Measurements from ENCODE around the gene XRCC1.

The XRCC1 gene

DNA sequence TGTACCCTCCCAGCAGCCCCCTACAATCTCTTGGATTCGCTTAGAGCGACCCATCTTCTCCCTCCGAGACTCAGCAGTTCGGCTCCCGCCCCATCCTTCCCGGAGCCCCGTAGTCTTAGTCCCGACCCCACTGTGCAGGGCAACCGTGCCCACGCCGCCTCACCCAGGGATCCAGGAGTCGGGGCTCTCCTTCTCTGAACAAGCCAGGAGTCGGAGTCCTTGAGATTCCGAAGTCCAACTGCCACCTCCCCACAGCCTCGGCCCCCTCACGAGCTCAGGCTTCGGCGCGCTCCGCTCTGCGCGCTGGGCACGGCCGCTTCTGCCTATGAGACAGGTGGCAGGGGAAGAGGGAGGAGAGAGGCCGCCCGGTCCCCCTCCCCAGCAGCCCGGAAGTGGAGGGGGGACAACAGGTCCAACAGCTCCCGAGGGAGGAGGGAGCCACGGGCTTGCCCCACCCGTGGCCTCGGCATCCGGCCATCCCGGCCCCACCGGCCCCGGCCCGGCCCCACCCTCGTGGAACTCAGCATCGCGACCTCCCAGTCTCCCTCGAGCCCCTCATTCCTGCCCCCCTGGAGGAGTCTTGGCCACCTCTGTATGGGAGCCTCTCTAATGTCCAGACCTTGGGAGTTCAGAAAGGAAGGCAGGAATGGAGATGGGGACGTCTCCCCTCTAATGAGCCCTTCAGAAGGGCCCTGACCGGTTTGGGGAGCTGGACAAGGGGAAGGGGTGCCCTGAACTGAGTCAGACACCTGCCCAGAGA, 70.7 kb downstream of the XRCC1 start, which contains the start of gene PHLDB3 (continued):
- TF ChIP-seq, protein P1, sequence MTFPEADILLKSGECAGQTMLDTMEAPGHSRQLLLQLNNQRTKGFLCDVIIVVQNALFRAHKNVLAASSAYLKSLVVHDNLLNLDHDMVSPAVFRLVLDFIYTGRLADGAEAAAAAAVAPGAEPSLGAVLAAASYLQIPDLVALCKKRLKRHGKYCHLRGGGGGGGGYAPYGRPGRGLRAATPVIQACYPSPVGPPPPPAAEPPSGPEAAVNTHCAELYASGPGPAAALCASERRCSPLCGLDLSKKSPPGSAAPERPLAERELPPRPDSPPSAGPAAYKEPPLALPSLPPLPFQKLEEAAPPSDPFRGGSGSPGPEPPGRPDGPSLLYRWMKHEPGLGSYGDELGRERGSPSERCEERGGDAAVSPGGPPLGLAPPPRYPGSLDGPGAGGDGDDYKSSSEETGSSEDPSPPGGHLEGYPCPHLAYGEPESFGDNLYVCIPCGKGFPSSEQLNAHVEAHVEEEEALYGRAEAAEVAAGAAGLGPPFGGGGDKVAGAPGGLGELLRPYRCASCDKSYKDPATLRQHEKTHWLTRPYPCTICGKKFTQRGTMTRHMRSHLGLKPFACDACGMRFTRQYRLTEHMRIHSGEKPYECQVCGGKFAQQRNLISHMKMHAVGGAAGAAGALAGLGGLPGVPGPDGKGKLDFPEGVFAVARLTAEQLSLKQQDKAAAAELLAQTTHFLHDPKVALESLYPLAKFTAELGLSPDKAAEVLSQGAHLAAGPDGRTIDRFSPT (tag by site-specific recombination; IDR thresholded peaks at IDR 0.05) = peak; percentile 99
- TF ChIP-seq ZNF211 (tag by site-specific recombination; IDR thresholded peaks at IDR 0.05; ENCODE audit: low read depth) (no peak), KLF1 (tag by site-specific recombination; IDR thresholded peaks at IDR 0.05) (no peak; the same call in none of the 2 replicates), ZNF670 (tag by site-specific recombination; IDR thresholded peaks at IDR 0.05; ENCODE audit: low read depth) (no peak), PRDM1 (tag by site-specific recombination; IDR thresholded peaks at IDR 0.05) (no peak), EGR2 (tag by site-specific recombination; IDR thresholded peaks at IDR 0.05; ENCODE audit: low read depth) (no peak), GLI4 (tag by site-specific recombination; IDR thresholded peaks at IDR 0.05) (no peak), ZNF354C (tag by site-specific recombination; IDR thresholded peaks at IDR 0.05; ENCODE audit: borderline replicate concordance, low read depth) (no peak), ZFP37 (tag by site-specific recombination; IDR thresholded peaks at IDR 0.05) (no peak; the same call in 1 of the 2 replicates), YY2 (tag by site-specific recombination; IDR thresholded peaks at IDR 0.05) (no peak), ZXDB (tag by site-specific recombination; IDR thresholded peaks at IDR 0.05) (peak; percentile 82), ZNF112 (tag by site-specific recombination; IDR thresholded peaks at IDR 0.05) (no peak), ZNF707 (tag by site-specific recombination; IDR thresholded peaks at IDR 0.05) (no peak), TCF7L2 (IDR thresholded peaks at IDR 0.05; ENCODE audit: borderline replicate concordance, low read depth, low read length) (no peak), ZNF514 (tag by site-specific recombination; IDR thresholded peaks at IDR 0.05) (no peak), ZNF140 (tag by site-specific recombination; IDR thresholded peaks at IDR 0.05) (no peak; the same call in 1 of the 2 replicates), ZNF184 (tag by site-specific recombination; IDR thresholded peaks at IDR 0.05) (no peak), ZBTB20 (tag by site-specific recombination; IDR thresholded peaks at IDR 0.05) (peak; percentile 74), ZNF626 (tag by site-specific recombination; IDR thresholded peaks at IDR 0.05) (no peak), ZFP3 (tag by site-specific recombination; IDR thresholded peaks at IDR 0.05; ENCODE audit: low read depth) (no peak), ZNF555 (tag by site-specific recombination; conservative IDR thresholded peaks at IDR 0.05) (no peak), ZNF529 (tag by site-specific recombination; IDR thresholded peaks at IDR 0.05; ENCODE audit: insufficient replicate concordance) (no peak), ZBTB21 (tag by site-specific recombination; IDR thresholded peaks at IDR 0.05) (no peak), SCRT2 (tag by site-specific recombination; IDR thresholded peaks at IDR 0.05) (peak; percentile 100), WT1 (tag by site-specific recombination; IDR thresholded peaks at IDR 0.05) (peak; percentile 58; the same call in 1 of the 2 replicates), ZNF132 (tag by site-specific recombination; IDR thresholded peaks at IDR 0.05; ENCODE audit: borderline replicate concordance) (no peak), ZBTB17 (tag by site-specific recombination; IDR thresholded peaks at IDR 0.05) (peak; percentile 88), ZNF629 (tag by site-specific recombination; IDR thresholded peaks at IDR 0.05) (no peak), ZNF510 (tag by site-specific recombination; IDR thresholded peaks at IDR 0.05; ENCODE audit: insufficient replicate concordance) (no peak), ZNF221 (tag by site-specific recombination; IDR thresholded peaks at IDR 0.05; ENCODE audit: borderline replicate concordance) (no peak), ZNF174 (tag by site-specific recombination; IDR thresholded peaks at IDR 0.05) (no peak), ZNF426 (tag by site-specific recombination; IDR thresholded peaks at IDR 0.05) (no peak)
- TF ChIP-seq, protein P2, sequence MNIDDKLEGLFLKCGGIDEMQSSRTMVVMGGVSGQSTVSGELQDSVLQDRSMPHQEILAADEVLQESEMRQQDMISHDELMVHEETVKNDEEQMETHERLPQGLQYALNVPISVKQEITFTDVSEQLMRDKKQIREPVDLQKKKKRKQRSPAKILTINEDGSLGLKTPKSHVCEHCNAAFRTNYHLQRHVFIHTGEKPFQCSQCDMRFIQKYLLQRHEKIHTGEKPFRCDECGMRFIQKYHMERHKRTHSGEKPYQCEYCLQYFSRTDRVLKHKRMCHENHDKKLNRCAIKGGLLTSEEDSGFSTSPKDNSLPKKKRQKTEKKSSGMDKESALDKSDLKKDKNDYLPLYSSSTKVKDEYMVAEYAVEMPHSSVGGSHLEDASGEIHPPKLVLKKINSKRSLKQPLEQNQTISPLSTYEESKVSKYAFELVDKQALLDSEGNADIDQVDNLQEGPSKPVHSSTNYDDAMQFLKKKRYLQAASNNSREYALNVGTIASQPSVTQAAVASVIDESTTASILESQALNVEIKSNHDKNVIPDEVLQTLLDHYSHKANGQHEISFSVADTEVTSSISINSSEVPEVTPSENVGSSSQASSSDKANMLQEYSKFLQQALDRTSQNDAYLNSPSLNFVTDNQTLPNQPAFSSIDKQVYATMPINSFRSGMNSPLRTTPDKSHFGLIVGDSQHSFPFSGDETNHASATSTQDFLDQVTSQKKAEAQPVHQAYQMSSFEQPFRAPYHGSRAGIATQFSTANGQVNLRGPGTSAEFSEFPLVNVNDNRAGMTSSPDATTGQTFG (tag by site-specific recombination; IDR thresholded peaks at IDR 0.05; ENCODE audit: borderline replicate concordance) = 0 out of 2 replicates have a peak, but pooled peaks have one; percentile 30
- TF ChIP-seq, protein P3, sequence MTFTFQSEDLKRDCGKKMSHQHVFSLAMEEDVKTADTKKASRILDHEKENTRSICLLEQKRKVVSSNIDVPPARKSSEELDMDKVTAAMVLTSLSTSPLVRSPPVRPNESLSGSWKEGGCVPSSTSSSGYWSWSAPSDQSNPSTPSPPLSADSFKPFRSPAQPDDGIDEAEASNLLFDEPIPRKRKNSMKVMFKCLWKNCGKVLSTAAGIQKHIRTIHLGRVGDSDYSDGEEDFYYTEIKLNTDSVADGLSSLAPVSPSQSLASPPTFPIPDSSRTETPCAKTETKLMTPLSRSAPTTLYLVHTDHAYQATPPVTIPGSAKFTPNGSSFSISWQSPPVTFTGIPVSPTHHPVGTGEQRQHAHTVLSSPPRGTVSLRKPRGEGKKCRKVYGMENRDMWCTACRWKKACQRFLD (tag by site-specific recombination; IDR thresholded peaks at IDR 0.05) = no peak
- TF ChIP-seq, protein P4, sequence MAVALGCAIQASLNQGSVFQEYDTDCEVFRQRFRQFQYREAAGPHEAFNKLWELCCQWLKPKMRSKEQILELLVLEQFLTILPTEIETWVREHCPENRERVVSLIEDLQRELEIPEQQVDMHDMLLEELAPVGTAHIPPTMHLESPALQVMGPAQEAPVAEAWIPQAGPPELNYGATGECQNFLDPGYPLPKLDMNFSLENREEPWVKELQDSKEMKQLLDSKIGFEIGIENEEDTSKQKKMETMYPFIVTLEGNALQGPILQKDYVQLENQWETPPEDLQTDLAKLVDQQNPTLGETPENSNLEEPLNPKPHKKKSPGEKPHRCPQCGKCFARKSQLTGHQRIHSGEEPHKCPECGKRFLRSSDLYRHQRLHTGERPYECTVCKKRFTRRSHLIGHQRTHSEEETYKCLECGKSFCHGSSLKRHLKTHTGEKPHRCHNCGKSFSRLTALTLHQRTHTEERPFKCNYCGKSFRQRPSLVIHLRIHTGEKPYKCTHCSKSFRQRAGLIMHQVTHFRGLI (tag by site-specific recombination; IDR thresholded peaks at IDR 0.05) = 0 out of 2 replicates have a peak, but pooled peaks have one; percentile 49

All from HEK293 (cell line).